HepG2 (cell line): ENCODE data around the gene ACAT2. TPM values are rescaled to one million over a fixed set of nuclear protein-coding genes. Genes with fewer than 3 reads are reported as not detected.

Experiments
- ARID3A ChIP-seq: IDR thresholded peaks from 2 replicates; pipeline ENCODE4 v1.6.1; 2012; ENCODE audit warnings: low read depth, low read length, improper control_type of control experiment
- CENPT ChIP-seq: sonication (generic); formaldehyde crosslinking; IDR thresholded peaks from 2 replicates; pipeline ENCODE4 v1.8.0; 2022; ENCODE audit warnings: low read depth, mild to moderate bottlenecking, moderate library complexity, missing genetic modification reagents
- EEA1 ChIP-seq: sonication (generic); formaldehyde crosslinking; IDR thresholded peaks from 2 replicates; pipeline ENCODE4 v1.5.1; 2020; ENCODE audit warnings: mild to moderate bottlenecking, missing genetic modification reagents, borderline replicate concordance
- GFI1 ChIP-seq: sonication (generic); formaldehyde crosslinking; IDR thresholded peaks from 2 replicates; pipeline ENCODE4 v1.5.0; 2020; ENCODE audit warnings: missing genetic modification reagents, mild to moderate bottlenecking, borderline replicate concordance
- HOXA7 ChIP-seq: sonication (generic); formaldehyde crosslinking; IDR thresholded peaks from 2 replicates; pipeline ENCODE4 v1.8.1; 2022; ENCODE audit warnings: mild to moderate bottlenecking, missing genetic modification reagents, moderate library complexity
- MXI1 ChIP-seq: IDR thresholded peaks from 3 replicates; pipeline ENCODE4 v1.6.1; 2012; ENCODE audit warnings: low read depth, low read length, inconsistent platforms, borderline replicate concordance
- MYNN ChIP-seq: sonication (generic); formaldehyde crosslinking; IDR thresholded peaks from 2 replicates; pipeline ENCODE4 v1.4.0; 2020; ENCODE audit warnings: mild to moderate bottlenecking, low read depth, missing genetic modification reagents
- NCOA2 ChIP-seq: sonication (generic); formaldehyde crosslinking; IDR thresholded peaks from 2 replicates; pipeline ENCODE4 v1.8.0; 2022; ENCODE audit warnings: inconsistent platforms
- NR1H2 ChIP-seq: sonication (generic); formaldehyde crosslinking; IDR thresholded peaks from 2 replicates; pipeline ENCODE4 v1.8.1; 2022; ENCODE audit warnings: low read depth, missing genetic modification reagents, borderline replicate concordance
- PAX8 ChIP-seq: sonication (generic); formaldehyde crosslinking; IDR thresholded peaks from 2 replicates; pipeline ENCODE4 v1.8.0; 2022; ENCODE audit warnings: mild to moderate bottlenecking, missing genetic modification reagents, borderline replicate concordance
- PLRG1 ChIP-seq: fragments of 450-650 bp; conservative IDR thresholded peaks from 2 replicates; pipeline ENCODE4 v1.6.1; 2016
- PRDM15 ChIP-seq: sonication (generic); formaldehyde crosslinking; IDR thresholded peaks from 2 replicates; pipeline ENCODE4 v1.4.0; 2020; ENCODE audit warnings: missing genetic modification reagents
- SALL1 ChIP-seq: sonication (generic); formaldehyde crosslinking; IDR thresholded peaks from 2 replicates; pipeline ENCODE4 v1.8.0; 2022; ENCODE audit warnings: mild to moderate bottlenecking, missing genetic modification reagents
- ZFP37 ChIP-seq: sonication (generic); formaldehyde crosslinking; IDR thresholded peaks from 2 replicates; pipeline ENCODE4 v1.4.0; 2020; ENCODE audit warnings: missing genetic modification reagents, borderline replicate concordance
- ZNF326 ChIP-seq: sonication (generic); formaldehyde crosslinking; IDR thresholded peaks from 2 replicates; pipeline ENCODE4 v1.4.0; 2020; ENCODE audit warnings: missing genetic modification reagents, borderline replicate concordance
- ZNF329 ChIP-seq: sonication (generic); formaldehyde crosslinking; IDR thresholded peaks from 2 replicates; pipeline ENCODE4 v1.9.0; 2021; ENCODE audit warnings: low read depth, mild to moderate bottlenecking, missing genetic modification reagents
- ZNF75D ChIP-seq: sonication (generic); formaldehyde crosslinking; IDR thresholded peaks from 2 replicates; pipeline ENCODE4 v1.8.1; 2023; ENCODE audit warnings: missing genetic modification reagents, mild to moderate bottlenecking, borderline replicate concordance
- ZNF788 ChIP-seq: sonication (generic); formaldehyde crosslinking; IDR thresholded peaks from 2 replicates; pipeline ENCODE4 v1.5.0; 2020; ENCODE audit warnings: mild to moderate bottlenecking, missing genetic modification reagents, borderline replicate concordance
- polyA plus RNA-seq, 8 experiments: library from polyadenylated mRNA; depleted of rRNA in 3 of 8; stranded (reverse) in 7 of 8; unstranded in 1 of 8; fragments of >200 nt; fragmentation: Illumina TruSeq in 4 of 8; extraction: Trizol in 4 of 8; gene quantifications; 2 replicates each; pipeline versions ENCODE4 v1.2.1 to v1.2.3, GENCODE V29; 2011 to 2016; ENCODE audit warnings: low read depth in 4 of 8, missing spikeins in 1 of 8, mixed read lengths in 1 of 8; ENCODE audit not compliant: insufficient read depth in 1 of 8
- total RNA-seq, 5 experiments: library from RNA; depleted of rRNA; stranded (reverse); fragments of >200 nt; fragmentation: Illumina TruSeq; extraction: Trizol; gene quantifications; 2 replicates each; pipeline ENCODE4 v1.2.3, GENCODE V29; 2016; ENCODE audit warnings: low read depth in 1 of 5
- TF ChIP-seq, protein P1 (sequence below): IDR thresholded peaks from 2 replicates; pipeline ENCODE4 v1.6.1; 2016; ENCODE audit warnings: low read depth

The ACAT2 gene
- total and polyA plus RNA-seq, 2 of the 13 experiments (the other 11 are each of a cell fraction or from before 2014, with no cell fraction given), result 121 to 534 TPM

GRCh38 chr6:159760602-159761057 lies 1.2 kb upstream of the ACAT2 start (continued):
- TF ChIP-seq PRDM15 (CRISPR knock-in tag) (no peak), ARID3A (no peak), SALL1 (no peak), ZNF75D (no peak), NCOA2 (CRISPR knock-in tag) (no peak), PLRG1 (no peak), ZNF326 (no peak), HOXA7 (no peak), ZNF788 (CRISPR knock-in tag) (no peak), ZFP37 (CRISPR knock-in tag) (no peak), MYNN (CRISPR knock-in tag) (no peak), ZNF329 (no peak), NR1H2 (CRISPR knock-in tag) (no peak), EEA1 (no peak), MXI1 (no peak), GFI1 (CRISPR knock-in tag) (no peak), CENPT (CRISPR knock-in tag) (no peak), PAX8 (no peak)
- TF ChIP-seq, protein P1, sequence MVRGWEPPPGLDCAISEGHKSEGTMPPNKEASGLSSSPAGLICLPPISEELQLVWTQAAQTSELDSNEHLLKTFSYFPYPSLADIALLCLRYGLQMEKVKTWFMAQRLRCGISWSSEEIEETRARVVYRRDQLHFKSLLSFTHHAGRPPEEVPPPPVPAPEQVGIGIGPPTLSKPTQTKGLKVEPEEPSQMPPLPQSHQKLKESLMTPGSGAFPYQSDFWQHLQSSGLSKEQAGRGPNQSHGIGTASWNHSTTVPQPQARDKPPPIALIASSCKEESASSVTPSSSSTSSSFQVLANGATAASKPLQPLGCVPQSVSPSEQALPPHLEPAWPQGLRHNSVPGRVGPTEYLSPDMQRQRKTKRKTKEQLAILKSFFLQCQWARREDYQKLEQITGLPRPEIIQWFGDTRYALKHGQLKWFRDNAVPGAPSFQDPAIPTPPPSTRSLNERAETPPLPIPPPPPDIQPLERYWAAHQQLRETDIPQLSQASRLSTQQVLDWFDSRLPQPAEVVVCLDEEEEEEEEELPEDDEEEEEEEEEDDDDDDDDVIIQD, result no peak
